ENCODE measurements around the gene OTC. TPM values are rescaled to one million over a fixed set of nuclear protein-coding genes. Genes with fewer than 3 reads are reported as not detected.

The OTC gene
- total and polyA plus RNA-seq, 2 donors (not counting 1 experiment from before 2014, with no cell fraction given), result not detected

- Histone ChIP-seq H3K4me2 (replicated peaks; ENCODE audit: low read depth, low read length, poor library complexity, severe bottlenecking) (no peak overlapping the region), H2AFZ (ENCODE audit: insufficient read depth, low read depth, low read length, poor library complexity, severe bottlenecking) (no peak overlapping the region), H3K27me3 (replicated peaks in 1 of 4; ENCODE audit: control extremely low read depth in 1 of 4, control insufficient read depth in 3 of 4, insufficient read depth in 4 of 4, low read length in 3 of 4) (peaks cover 0 to 3% (median 0%) of the 10 kb centered on the region in 4 experiments), H3K36me3 (replicated peaks in 1 of 2; ENCODE audit: control extremely low read depth in 1 of 2, control insufficient read depth in 1 of 2, extremely low read depth in 1 of 2, insufficient read depth in 2 of 2, low read length in 1 of 2) (no peaks in the 10 kb centered on the region), H3K27ac (ENCODE audit: low read length in 2 of 2) (no peak overlapping the region), H3K9ac (ENCODE audit: low read length) (no peak overlapping the region), H4K20me1 (ENCODE audit: control insufficient read depth, insufficient read depth, low read length, poor library complexity, severe bottlenecking) (no peaks in the 10 kb centered on the region), H3K9me3 (ENCODE audit: control extremely low read depth in 1 of 3, control insufficient read depth in 2 of 3, insufficient read depth in 1 of 3, low read length in 2 of 3) (no peaks in the 10 kb centered on the region), H3K4me3 (ENCODE audit: control extremely low read depth in 1 of 5, extremely low read depth in 1 of 5, insufficient read depth in 1 of 5, low read depth in 2 of 5, low read length in 4 of 5) (no peak overlapping the region), H3K79me2 (ENCODE audit: control insufficient read depth, insufficient read depth, low read length) (no peaks in the 10 kb centered on the region), H3K4me1 (ENCODE audit: control insufficient read depth in 2 of 2, insufficient read depth in 2 of 2, low read length in 2 of 2) (no peaks in the 10 kb centered on the region)
- Mint-ChIP-seq H3K4me3 (no peak overlapping the region), H3K27ac (no peak overlapping the region), H3K27me3 (peaks cover 6% of the 10 kb centered on the region), H3K4me1 (no peaks in the 10 kb centered on the region), H3K9me3 (ENCODE audit: insufficient read depth) (no peaks in the 10 kb centered on the region)
- intact Hi-C loops (cut with micrococcal nuclease), result no loop called here
- no peak for TF ChIP-seq CTCF (IDR thresholded peaks at IDR 0.05)
- no peak for TF ChIP-seq EZH2 (IDR thresholded peaks at IDR 0.05; ENCODE audit: borderline replicate concordance, insufficient read depth, low read depth, low read length, poor library complexity, severe bottlenecking)
- no CpG with 5 or more reads among the region's 3 CpGs for WGBS (ENCODE audit: insufficient coverage)
- ChIA-PET POLR2A (no interaction called here), CTCF (no interaction called here)
- no peak for ATAC-seq (ENCODE audit: low read depth)
- no peak for DNase-seq
Measured at GRCh38 chrX:38374431-38374830, 22.0 kb downstream of the OTC start.

GRCh38 chrX:38375891-38376290, 23.5 kb downstream of the OTC start:
- no peak overlapping the region for H3K9ac ChIP-seq (ENCODE audit: low read length)
- ATAC-seq (ENCODE audit: low read depth), result no peak
- POLR2A ChIA-PET, result no interaction called here
- no peaks in the 10 kb centered on the region for H3K4me1 ChIP-seq (ENCODE audit: control insufficient read depth in 2 of 2, insufficient read depth in 2 of 2, low read length in 2 of 2)
- no peak overlapping the region for H3K27ac ChIP-seq (ENCODE audit: low read length in 2 of 2)
- CTCF ChIA-PET, result no interaction called here
- no peaks in the 10 kb centered on the region for H3K9me3 ChIP-seq (ENCODE audit: control extremely low read depth in 1 of 3, control insufficient read depth in 2 of 3, insufficient read depth in 1 of 3, low read length in 2 of 3)
- intact Hi-C loops (cut with micrococcal nuclease), result no loop called here
- no peak overlapping the region for H3K4me3 ChIP-seq (ENCODE audit: control extremely low read depth in 1 of 5, extremely low read depth in 1 of 5, insufficient read depth in 1 of 5, low read depth in 2 of 5, low read length in 4 of 5)
- Mint-ChIP-seq H3K4me1 (no peaks in the 10 kb centered on the region), H3K27me3 (peaks cover 6% of the 10 kb centered on the region), H3K27ac (no peak overlapping the region), H3K9me3 (ENCODE audit: insufficient read depth) (no peaks in the 10 kb centered on the region), H3K4me3 (no peak overlapping the region)
- WGBS (ENCODE audit: insufficient coverage), result 14% methylated on average over 1 of the region's 1 CpG
- H3K79me2 ChIP-seq (ENCODE audit: control insufficient read depth, insufficient read depth, low read length), result no peaks in the 10 kb centered on the region
- no peaks in the 10 kb centered on the region for H3K36me3 ChIP-seq (replicated peaks in 1 of 2; ENCODE audit: control extremely low read depth in 1 of 2, control insufficient read depth in 1 of 2, extremely low read depth in 1 of 2, insufficient read depth in 2 of 2, low read length in 1 of 2)
- H2AFZ ChIP-seq (ENCODE audit: insufficient read depth, low read depth, low read length, poor library complexity, severe bottlenecking), result no peak overlapping the region
- TF ChIP-seq EZH2 (IDR thresholded peaks at IDR 0.05; ENCODE audit: borderline replicate concordance, insufficient read depth, low read depth, low read length, poor library complexity, severe bottlenecking) (no peak), CTCF (IDR thresholded peaks at IDR 0.05) (no peak)
- DNase-seq, result no peak
- H4K20me1 ChIP-seq (ENCODE audit: control insufficient read depth, insufficient read depth, low read length, poor library complexity, severe bottlenecking), result no peaks in the 10 kb centered on the region
- no peak overlapping the region for H3K4me2 ChIP-seq (replicated peaks; ENCODE audit: low read depth, low read length, poor library complexity, severe bottlenecking)
- H3K27me3 ChIP-seq (replicated peaks in 1 of 4; ENCODE audit: control extremely low read depth in 1 of 4, control insufficient read depth in 3 of 4, insufficient read depth in 4 of 4, low read length in 3 of 4), result peaks cover 0 to 3% (median 0%) of the 10 kb centered on the region in 4 experiments

Data from B cell (primary cell).